HEK293T (cell line): Measurements from ENCODE around the gene GADD45GIP1.
"Not testable (repeated sequence)": the region's sequence is repeated elsewhere in the genome, so short reads cannot be mapped to it uniquely, and the experiment has no call there.

Experiments used
- ARNT ChIP-seq: fragments of 450-650 bp; IDR thresholded peaks from 2 replicates; pipeline ENCODE4 v1.6.1; 2017; ENCODE audit warnings: mild to moderate bottlenecking
- BHLHE40 ChIP-seq: fragments of 450-650 bp; IDR thresholded peaks from 2 replicates; pipeline ENCODE4 v1.6.1; 2016; ENCODE audit warnings: mild to moderate bottlenecking, moderate library complexity, borderline replicate concordance
- CTBP1 ChIP-seq: fragments of 450-650 bp; IDR thresholded peaks from 2 replicates; pipeline ENCODE4 v1.6.1; 2016; ENCODE audit warnings: borderline replicate concordance
- ELF4 ChIP-seq: fragments of 450-650 bp; IDR thresholded peaks from 2 replicates; pipeline ENCODE4 v1.6.1; 2017; ENCODE audit warnings: antibody characterized with exemption
- FOXA1 ChIP-seq: fragments of 450-650 bp; IDR thresholded peaks from 2 replicates; pipeline ENCODE4 v1.6.1; 2016; ENCODE audit warnings: mild to moderate bottlenecking
- FOXK2 ChIP-seq: fragments of 450-650 bp; IDR thresholded peaks from 2 replicates; pipeline ENCODE4 v1.6.1; 2016; ENCODE audit warnings: mild to moderate bottlenecking
- FOXM1 ChIP-seq: fragments of 450-650 bp; IDR thresholded peaks from 2 replicates; pipeline ENCODE4 v1.6.1; 2017; ENCODE audit warnings: mild to moderate bottlenecking, borderline replicate concordance
- HDGF ChIP-seq: fragments of 450-650 bp; IDR thresholded peaks from 2 replicates; pipeline ENCODE4 v1.6.1; 2017; ENCODE audit warnings: antibody characterized with exemption, borderline replicate concordance
- L3MBTL2 ChIP-seq: fragments of 450-650 bp; conservative IDR thresholded peaks from 2 replicates; pipeline ENCODE4 v1.6.1; 2016; ENCODE audit warnings: mild to moderate bottlenecking
- LEF1 ChIP-seq: fragments of 450-650 bp; IDR thresholded peaks from 2 replicates; pipeline ENCODE4 v1.6.1; 2017; ENCODE audit warnings: mild to moderate bottlenecking, borderline replicate concordance
- SP1 ChIP-seq: fragments of 450-650 bp; IDR thresholded peaks from 2 replicates; pipeline ENCODE4 v1.6.1; 2017
- SUZ12 ChIP-seq: fragments of 450-650 bp; IDR thresholded peaks from 2 replicates; pipeline ENCODE4 v1.6.1; 2016; ENCODE audit warnings: mild to moderate bottlenecking
- TARDBP ChIP-seq: fragments of 450-650 bp; IDR thresholded peaks from 2 replicates; pipeline ENCODE4 v1.6.1; 2016
- TF ChIP-seq, protein P1 (sequence below): fragments of 450-650 bp; IDR thresholded peaks from 2 replicates; pipeline ENCODE4 v1.6.1; 2016

DNA sequence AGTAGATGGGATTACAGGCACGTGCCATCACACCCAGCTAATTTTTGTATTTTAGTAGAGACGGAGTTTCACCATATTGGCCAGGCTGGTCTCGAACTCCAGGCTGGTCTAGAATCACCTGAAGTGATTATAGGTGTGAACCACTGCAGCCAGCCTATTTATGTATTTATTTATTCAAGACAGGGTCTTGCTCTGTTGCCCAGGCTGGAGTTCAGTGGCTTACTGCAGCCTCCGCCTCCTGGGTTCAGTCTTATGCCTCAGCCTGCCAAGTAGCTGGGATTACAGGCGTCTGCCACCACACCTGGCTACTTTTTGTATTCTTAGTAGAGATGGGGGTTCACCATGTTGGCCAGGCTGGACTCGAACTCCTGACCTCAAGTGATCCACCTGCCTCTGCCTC lies 5.0 kb downstream of the GADD45GIP1 start:
- TF ChIP-seq SUZ12, FOXM1, BHLHE40, FOXA1, ARNT, HDGF, ELF4, FOXK2, SP1, LEF1, TARDBP, L3MBTL2, CTBP1: not testable (repeated sequence)
- TF ChIP-seq, protein P1, sequence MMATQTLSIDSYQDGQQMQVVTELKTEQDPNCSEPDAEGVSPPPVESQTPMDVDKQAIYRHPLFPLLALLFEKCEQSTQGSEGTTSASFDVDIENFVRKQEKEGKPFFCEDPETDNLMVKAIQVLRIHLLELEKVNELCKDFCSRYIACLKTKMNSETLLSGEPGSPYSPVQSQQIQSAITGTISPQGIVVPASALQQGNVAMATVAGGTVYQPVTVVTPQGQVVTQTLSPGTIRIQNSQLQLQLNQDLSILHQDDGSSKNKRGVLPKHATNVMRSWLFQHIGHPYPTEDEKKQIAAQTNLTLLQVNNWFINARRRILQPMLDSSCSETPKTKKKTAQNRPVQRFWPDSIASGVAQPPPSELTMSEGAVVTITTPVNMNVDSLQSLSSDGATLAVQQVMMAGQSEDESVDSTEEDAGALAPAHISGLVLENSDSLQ: not testable (repeated sequence)
